Endothelial cell of umbilical vein (primary cell): ENCODE results near the gene ANKRD62.

Experiments used
- POLR2A ChIP-seq: IDR thresholded peaks from 2 replicates; pipeline ENCODE4 v1.6.1; 2012; ENCODE audit warnings: low read depth, mild to moderate bottlenecking, control low read depth, low read length
- POLR2AphosphoS5 ChIP-seq: IDR thresholded peaks from 2 replicates; pipeline ENCODE4 v1.6.1; 2012; ENCODE audit warnings: low read depth, mild to moderate bottlenecking, control low read depth, low read length, moderate library complexity; ENCODE audit not compliant: insufficient read depth
- TF ChIP-seq, protein P1 (sequence below), 2 donors: IDR thresholded peaks; 1 replicate in 1 of 2; 2 replicates in 1 of 2; pipeline ENCODE4 v1.5.1; 2011; ENCODE audit warnings: low read length in 2 of 2, mild to moderate bottlenecking in 2 of 2, moderate library complexity in 2 of 2, control low read depth in 1 of 2, inconsistent platforms in 1 of 2, low read depth in 1 of 2; ENCODE audit not compliant: insufficient read depth in 1 of 2; ENCODE audit errors: extremely low read depth in 1 of 2
- TF ChIP-seq, protein P2 (sequence below): IDR thresholded peaks from 2 replicates; pipeline ENCODE4 v1.6.1; 2011; ENCODE audit not compliant: insufficient read depth, insufficient read length

DNA sequence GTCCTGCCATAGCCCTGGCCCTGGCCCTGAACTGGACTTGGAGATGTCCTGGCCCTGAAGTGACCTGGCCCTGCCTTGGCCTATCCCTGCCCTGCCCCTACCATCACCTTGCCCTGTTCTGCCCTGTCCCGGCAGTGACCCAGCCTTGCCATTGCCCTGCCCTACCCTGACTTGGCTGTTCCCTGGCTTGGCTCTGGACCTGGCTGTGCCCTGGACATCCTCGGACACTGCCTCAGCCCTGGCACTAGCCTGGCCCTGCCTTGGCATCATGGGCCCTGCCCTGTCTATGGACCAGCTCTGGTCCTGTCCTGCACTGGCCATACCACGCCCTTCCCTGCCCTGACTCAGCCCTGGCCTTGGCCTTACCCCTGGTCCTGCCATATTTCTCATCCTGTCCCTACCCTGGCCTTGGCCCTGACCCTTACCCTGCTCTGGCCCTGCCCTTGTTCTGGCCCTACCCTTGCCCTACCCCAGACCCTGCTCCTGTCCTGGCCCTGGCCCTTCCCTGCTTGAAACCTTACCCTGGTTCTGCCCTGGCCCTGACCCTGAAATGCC is 6.1 kb upstream of the ANKRD62 start:
- TF ChIP-seq, protein P1, sequence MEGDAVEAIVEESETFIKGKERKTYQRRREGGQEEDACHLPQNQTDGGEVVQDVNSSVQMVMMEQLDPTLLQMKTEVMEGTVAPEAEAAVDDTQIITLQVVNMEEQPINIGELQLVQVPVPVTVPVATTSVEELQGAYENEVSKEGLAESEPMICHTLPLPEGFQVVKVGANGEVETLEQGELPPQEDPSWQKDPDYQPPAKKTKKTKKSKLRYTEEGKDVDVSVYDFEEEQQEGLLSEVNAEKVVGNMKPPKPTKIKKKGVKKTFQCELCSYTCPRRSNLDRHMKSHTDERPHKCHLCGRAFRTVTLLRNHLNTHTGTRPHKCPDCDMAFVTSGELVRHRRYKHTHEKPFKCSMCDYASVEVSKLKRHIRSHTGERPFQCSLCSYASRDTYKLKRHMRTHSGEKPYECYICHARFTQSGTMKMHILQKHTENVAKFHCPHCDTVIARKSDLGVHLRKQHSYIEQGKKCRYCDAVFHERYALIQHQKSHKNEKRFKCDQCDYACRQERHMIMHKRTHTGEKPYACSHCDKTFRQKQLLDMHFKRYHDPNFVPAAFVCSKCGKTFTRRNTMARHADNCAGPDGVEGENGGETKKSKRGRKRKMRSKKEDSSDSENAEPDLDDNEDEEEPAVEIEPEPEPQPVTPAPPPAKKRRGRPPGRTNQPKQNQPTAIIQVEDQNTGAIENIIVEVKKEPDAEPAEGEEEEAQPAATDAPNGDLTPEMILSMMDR (IDR thresholded peaks at IDR 0.05; ENCODE audit: extremely low read depth in 1 of 2, insufficient read depth in 1 of 2, low read depth in 1 of 2, low read length in 2 of 2), result no peak
- TF ChIP-seq POLR2A (no peak), POLR2AphosphoS5 (no peak)
- TF ChIP-seq, protein P2, sequence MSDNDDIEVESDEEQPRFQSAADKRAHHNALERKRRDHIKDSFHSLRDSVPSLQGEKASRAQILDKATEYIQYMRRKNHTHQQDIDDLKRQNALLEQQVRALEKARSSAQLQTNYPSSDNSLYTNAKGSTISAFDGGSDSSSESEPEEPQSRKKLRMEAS, result no peak
